H1 (cell line): ENCODE data around the gene VGLL3. TPM values are rescaled to one million over a fixed set of nuclear protein-coding genes. Genes with fewer than 3 reads are reported as not detected.
"Not testable (repeated sequence)": the region's sequence is repeated elsewhere in the genome, so short reads cannot be mapped to it uniquely, and the experiment has no call there.

Source experiments
- CTCF ChIA-PET: fragments of 300-600 bp; sonication (Branson Sonifier 250); formaldehyde crosslinking; loops from one replicate; lab custom pipeline; 2021; ENCODE audit not compliant: partially characterized antibody; lab: Charles Lee
- POLR2A ChIA-PET: fragments of 300-600 bp; sonication (Branson Sonifier 250); formaldehyde crosslinking; loops from one replicate; lab custom pipeline; 2021; ENCODE audit warnings: inconsistent platforms; ENCODE audit not compliant: partially characterized antibody; lab: Charles Lee
- DNase-seq, 2 experiments: peaks; one replicate each; pipeline versions ENCODE4 v3.0.0 to v3.0.0-alpha.2; 2010 to 2022; ENCODE audit warnings: low spot score in 2 of 2, low read depth in 1 of 2, mixed read lengths in 1 of 2
- FAIRE-seq: peaks from 2 replicates; lab custom pipeline; 2011; peaks lifted over from hg19 to GRCh38; lab: Jason Lieb, UNC
- H2AFZ ChIP-seq: 2 replicates; pipeline ENCODE4 v1.8.1; 2012; ENCODE audit warnings: low read length, inconsistent platforms
- H2AK5ac ChIP-seq: 2 replicates; pipeline ENCODE4 v1.6.1; 2013; ENCODE audit warnings: low read depth, low read length
- H2BK120ac ChIP-seq: replicated peaks from 2 replicates; pipeline ENCODE3; 2013; ENCODE audit warnings: low read depth, low read length, inconsistent platforms
- H2BK12ac ChIP-seq: 2 replicates; pipeline ENCODE4 v1.6.1; 2013; ENCODE audit warnings: low read depth, low read length
- H2BK15ac ChIP-seq: 2 replicates; pipeline ENCODE4 v1.6.1; 2013; ENCODE audit warnings: low read length
- H2BK20ac ChIP-seq: 2 replicates; pipeline ENCODE4 v1.6.1; 2013; ENCODE audit warnings: low read length
- H2BK5ac ChIP-seq: 2 replicates; pipeline ENCODE4 v1.6.1; 2013; ENCODE audit warnings: low read depth, low read length
- H3K14ac ChIP-seq: 2 replicates; pipeline ENCODE4 v1.6.1; 2013; ENCODE audit warnings: inconsistent platforms; ENCODE audit not compliant: insufficient read length
- H3K18ac ChIP-seq: 2 replicates; pipeline ENCODE4 v1.6.1; 2013; ENCODE audit warnings: low read length; ENCODE audit errors: extremely low read depth
- H3K23ac ChIP-seq: 2 replicates; pipeline ENCODE4 v1.6.1; 2013; ENCODE audit warnings: inconsistent platforms; ENCODE audit not compliant: insufficient read length
- H3K23me2 ChIP-seq: 2 replicates; pipeline ENCODE4 v1.6.1; 2013; ENCODE audit warnings: low read depth, low read length
- H3K27ac ChIP-seq: 2 replicates; pipeline ENCODE4 v1.6.1; 2011; ENCODE audit warnings: low read depth, low read length, inconsistent platforms
- H3K27me3 ChIP-seq, 4 experiments: replicated peaks in 1 of 4; 1 replicate in 1 of 4; 2 replicates in 3 of 4; pipeline versions ENCODE4 v1.6.1 to v1.8.1; 2011 to 2013; ENCODE audit warnings: low read length in 3 of 4, mild to moderate bottlenecking in 3 of 4, inconsistent platforms in 2 of 4, mixed read lengths in 2 of 4, moderate library complexity in 1 of 4; ENCODE audit not compliant: control insufficient read depth in 3 of 4, insufficient read depth in 3 of 4; ENCODE audit errors: extremely low read depth in 1 of 4
- H3K36me3 ChIP-seq, 4 experiments: 2 replicates each; pipeline versions ENCODE4 v1.6.1 to v1.8.1; 2011 to 2013; ENCODE audit warnings: mild to moderate bottlenecking in 4 of 4, low read length in 3 of 4, moderate library complexity in 2 of 4, control low read depth in 1 of 4, inconsistent platforms in 1 of 4; ENCODE audit not compliant: insufficient read depth in 4 of 4, control insufficient read depth in 2 of 4
- H3K4ac ChIP-seq: replicated peaks from 2 replicates; pipeline ENCODE3; 2013; ENCODE audit warnings: low read length, low read depth, mixed read lengths, inconsistent platforms; ENCODE audit not compliant: insufficient read length
- H3K4me1 ChIP-seq, 4 experiments: replicated peaks in 1 of 4; 1 replicate in 1 of 4; 2 replicates in 3 of 4; pipeline versions ENCODE4 v1.6.1 to v1.8.1; 2011 to 2013; ENCODE audit warnings: low read length in 3 of 4, inconsistent platforms in 2 of 4, mixed read lengths in 1 of 4; ENCODE audit not compliant: insufficient read depth in 4 of 4, control insufficient read depth in 3 of 4
- H3K4me2 ChIP-seq, 2 experiments: 2 replicates each; pipeline versions ENCODE4 v1.6.1 to v1.8.1; 2011 to 2013; ENCODE audit warnings: low read depth in 2 of 2, low read length in 2 of 2, control low read depth in 1 of 2, inconsistent platforms in 1 of 2, mild to moderate bottlenecking in 1 of 2; ENCODE audit not compliant: insufficient read depth in 1 of 2
- H3K4me3 ChIP-seq, 4 experiments: fragments of 200-600, 300-600 bp in 1 of 4; sonication (generic), shearing (Covaris generic), sonication (Bioruptor Twin) in 1 of 4; 2 replicates each; pipeline versions ENCODE4 v1.5.1 to v1.8.1; 2011 to 2016; ENCODE audit warnings: low read length in 4 of 4, low read depth in 3 of 4, control low read depth in 2 of 4, inconsistent platforms in 2 of 4, mild to moderate bottlenecking in 2 of 4, mixed read lengths in 1 of 4, moderate library complexity in 1 of 4; ENCODE audit not compliant: insufficient read depth in 2 of 4; ENCODE audit errors: extremely low read depth in 1 of 4
- H3K56ac ChIP-seq: replicated peaks from 2 replicates; pipeline ENCODE3; 2013; ENCODE audit warnings: low read depth, mild to moderate bottlenecking, mixed read lengths, low read length, inconsistent platforms; ENCODE audit not compliant: insufficient read length
- H3K79me1 ChIP-seq: 2 replicates; pipeline ENCODE4 v1.6.1; 2013; ENCODE audit warnings: low read depth, low read length, control low read depth
- H3K79me2 ChIP-seq, 2 experiments: 2 replicates each; pipeline versions ENCODE4 v1.6.1 to v1.8.1; 2012 to 2013; ENCODE audit warnings: low read length in 2 of 2, mild to moderate bottlenecking in 2 of 2, inconsistent platforms in 1 of 2; ENCODE audit not compliant: insufficient read depth in 2 of 2, control insufficient read depth in 1 of 2
- H3K9ac ChIP-seq, 4 experiments: replicated peaks in 1 of 4; 1 replicate in 1 of 4; 2 replicates in 3 of 4; pipeline versions ENCODE4 v1.6.1 to v1.8.1; 2011 to 2013; ENCODE audit warnings: low read depth in 3 of 4, low read length in 3 of 4, control low read depth in 2 of 4, mild to moderate bottlenecking in 2 of 4, moderate library complexity in 2 of 4, inconsistent platforms in 1 of 4; ENCODE audit errors: extremely low read depth in 1 of 4
- H3K9me3 ChIP-seq, 2 experiments: 2 replicates each; pipeline versions ENCODE4 v1.6.1 to v1.8.1; 2012 to 2013; ENCODE audit warnings: mild to moderate bottlenecking in 2 of 2, moderate library complexity in 2 of 2, control low read depth in 1 of 2, inconsistent platforms in 1 of 2, low read depth in 1 of 2, low read length in 1 of 2, mixed read lengths in 1 of 2; ENCODE audit not compliant: insufficient read depth in 2 of 2
- H4K20me1 ChIP-seq, 2 experiments: replicated peaks in 1 of 2; 2 replicates each; pipeline versions ENCODE3 to v1.8.1; 2011 to 2013; ENCODE audit warnings: inconsistent platforms in 2 of 2, low read length in 2 of 2, mild to moderate bottlenecking in 1 of 2; ENCODE audit not compliant: insufficient read depth in 2 of 2, control insufficient read depth in 1 of 2
- H4K5ac ChIP-seq: 2 replicates; pipeline ENCODE4 v1.6.1; 2013; ENCODE audit warnings: low read length, low read depth, mixed read lengths, inconsistent platforms; ENCODE audit not compliant: insufficient read length
- H4K8ac ChIP-seq: 2 replicates; pipeline ENCODE4 v1.8.0; 2013; ENCODE audit warnings: mild to moderate bottlenecking, moderate library complexity, low read length, inconsistent platforms; ENCODE audit not compliant: insufficient read depth; ENCODE audit errors: extremely low read depth
- H4K91ac ChIP-seq: replicated peaks from 2 replicates; pipeline ENCODE3; 2013; ENCODE audit warnings: low read length, mixed read lengths, inconsistent platforms; ENCODE audit not compliant: insufficient read length
- WGBS, 2 experiments: shearing (Covaris generic) in 1 of 2; methylation state at CpG; one replicate each; pipeline versions ENCODE4 v1.1.6 to v1.1.7; 2013 to 2015; ENCODE audit warnings: low lambda C conversion rate in 2 of 2, mixed read lengths in 2 of 2, inconsistent platforms in 1 of 2, low coverage in 1 of 2, missing lambda C conversion rate in 1 of 2; ENCODE audit not compliant: insufficient replicate concordance in 2 of 2, insufficient coverage in 1 of 2, insufficient read length in 1 of 2; ENCODE audit errors: extremely low coverage in 1 of 2, missing lambda C conversion rate in 1 of 2; 5-methylcytosine and 5-hydroxymethylcytosine counted together
- polyA plus RNA-seq, 7 experiments: library from polyadenylated mRNA; depleted of rRNA in 3 of 7; stranded (reverse) in 5 of 7; unstranded in 2 of 7; fragments of >200 nt in 5 of 7; fragments of 200-250 nt in 2 of 7; gene quantifications; 1 replicate in 5 of 7; 2 replicates in 1 of 7; 4 replicates in 1 of 7; pipeline versions ENCODE4 v1.2.1 to v1.2.3, GENCODE V29; 2011 to 2013; ENCODE audit warnings: missing spikeins in 2 of 7, mixed read lengths in 2 of 7
- total RNA-seq: library from RNA; stranded (reverse); fragmentation: NEBNext Ultra II Directional; extraction: Animal tissue kit (Norgen Biotek cat#: 25700); gene quantifications from 2 replicates; pipeline ENCODE4 v1.2.1, GENCODE V29; 2021

The VGLL3 gene
- total and polyA plus RNA-seq, 2 of the 8 experiments (the other 6 are each of a cell fraction or from before 2014, with no cell fraction given) = 13.4 to 24.2 TPM

GRCh38 chr3:86974177-86974576 lies 16.8 kb downstream of the VGLL3 start:
- CTCF ChIA-PET = interaction anchor here (0.9 kb wide), 1 partner anchor 20 kb away, joined by 3 read pairs; no protein-coding TSS in a partner anchor
- H2BK5ac ChIP-seq, H3K18ac ChIP-seq, H2AFZ ChIP-seq, H2BK12ac ChIP-seq, H4K8ac ChIP-seq, H3K27ac ChIP-seq, H3K4me3 ChIP-seq, H3K36me3 ChIP-seq, H3K9me3 ChIP-seq, H3K56ac ChIP-seq, H3K4me1 ChIP-seq, H3K23me2 ChIP-seq, H3K4me2 ChIP-seq, H4K5ac ChIP-seq, H3K79me1 ChIP-seq, H3K4ac ChIP-seq, FAIRE-seq, H3K79me2 ChIP-seq, H3K14ac ChIP-seq, H4K91ac ChIP-seq, H3K23ac ChIP-seq, H3K9ac ChIP-seq, H3K27me3 ChIP-seq, H4K20me1 ChIP-seq, DNase-seq, H2BK15ac ChIP-seq, H2BK20ac ChIP-seq, H2AK5ac ChIP-seq, H2BK120ac ChIP-seq: not testable (repeated sequence)
- 95% methylated on average over 8 of the region's 8 CpGs; no CpG with 5 or more reads in 1 of the 2 experiments for WGBS, 2 experiments
- POLR2A ChIA-PET = interaction anchor here (1.0 kb wide), 1 partner anchor 108 kb away, joined by 4 read pairs; no protein-coding TSS in a partner anchor
